Thoracic aorta (tissue), 2 donors: ENCODE measurements around the gene B4GALNT3. TPM values are rescaled to one million over a fixed set of nuclear protein-coding genes. Genes with fewer than 3 reads are reported as not detected.
A peak's percentile ranks its signal among the peaks of the same experiment; 100 is the strongest.
"Not testable (repeated sequence)": the region's sequence is repeated elsewhere in the genome, so short reads cannot be mapped to it uniquely, and the experiment has no call there.

Experiments used
- ATAC-seq: fragments of 150-250 bp; one replicate; pipeline ENCODE4 v1.8.0; 2017; ENCODE audit warnings: low read depth; ENCODE audit not compliant: insufficient number of reproducible peaks, low FRiP score
- DNase-seq: peaks from one replicate; pipeline ENCODE4 v3.0.0-alpha.2; 2020; ENCODE audit warnings: low spot score
- H3K27ac ChIP-seq, 2 donors: fragments of 200-600 bp; sonication (generic); 1 replicate in 1 of 2; 2 replicates in 1 of 2; pipeline ENCODE4 v1.5.1; 2016; ENCODE audit warnings: mild to moderate bottlenecking in 2 of 2, moderate library complexity in 2 of 2
- H3K27me3 ChIP-seq: fragments of 200-600 bp; sonication (generic); replicated peaks from 2 replicates; pipeline ENCODE4 v1.6.0; 2016; ENCODE audit warnings: mild to moderate bottlenecking; ENCODE audit not compliant: insufficient read depth
- H3K36me3 ChIP-seq: fragments of 200-600 bp; sonication (generic); one replicate; pipeline ENCODE4 v1.5.1; 2016
- H3K4me1 ChIP-seq, 2 donors: fragments of 200-600 bp; sonication (generic); 1 replicate in 1 of 2; 2 replicates in 1 of 2; pipeline versions ENCODE4 v1.5.1 to v1.6.0; 2016; ENCODE audit warnings: low read depth in 2 of 2, mild to moderate bottlenecking in 1 of 2; ENCODE audit not compliant: control insufficient read depth in 1 of 2
- H3K4me3 ChIP-seq: fragments of 200-600 bp; sonication (generic); 2 replicates; pipeline ENCODE4 v1.5.1; 2016; ENCODE audit warnings: mild to moderate bottlenecking
- H3K9me3 ChIP-seq: fragments of 200-600 bp; sonication (generic); 2 replicates; pipeline ENCODE4 v1.5.1; 2016
- total RNA-seq, 2 donors: library from RNA; depleted of rRNA; stranded (reverse); fragments of >200 nt; gene quantifications; one replicate each; pipeline versions ENCODE4 v1.1.0 to v1.2.3, GENCODE V29; 2016
- TF ChIP-seq, protein P1 (sequence below): fragments of 200-600 bp; sonication (generic); IDR thresholded peaks from one replicate; pipeline ENCODE4 v1.5.1; 2019; ENCODE audit warnings: antibody characterized with exemption

Gene B4GALNT3
- total RNA-seq, 2 donors from 2014 or later: 16.8 to 22.3 TPM

GRCh38 chr12:576615-577110, 116.9 kb downstream of the B4GALNT3 start:
- TF ChIP-seq, protein P1, sequence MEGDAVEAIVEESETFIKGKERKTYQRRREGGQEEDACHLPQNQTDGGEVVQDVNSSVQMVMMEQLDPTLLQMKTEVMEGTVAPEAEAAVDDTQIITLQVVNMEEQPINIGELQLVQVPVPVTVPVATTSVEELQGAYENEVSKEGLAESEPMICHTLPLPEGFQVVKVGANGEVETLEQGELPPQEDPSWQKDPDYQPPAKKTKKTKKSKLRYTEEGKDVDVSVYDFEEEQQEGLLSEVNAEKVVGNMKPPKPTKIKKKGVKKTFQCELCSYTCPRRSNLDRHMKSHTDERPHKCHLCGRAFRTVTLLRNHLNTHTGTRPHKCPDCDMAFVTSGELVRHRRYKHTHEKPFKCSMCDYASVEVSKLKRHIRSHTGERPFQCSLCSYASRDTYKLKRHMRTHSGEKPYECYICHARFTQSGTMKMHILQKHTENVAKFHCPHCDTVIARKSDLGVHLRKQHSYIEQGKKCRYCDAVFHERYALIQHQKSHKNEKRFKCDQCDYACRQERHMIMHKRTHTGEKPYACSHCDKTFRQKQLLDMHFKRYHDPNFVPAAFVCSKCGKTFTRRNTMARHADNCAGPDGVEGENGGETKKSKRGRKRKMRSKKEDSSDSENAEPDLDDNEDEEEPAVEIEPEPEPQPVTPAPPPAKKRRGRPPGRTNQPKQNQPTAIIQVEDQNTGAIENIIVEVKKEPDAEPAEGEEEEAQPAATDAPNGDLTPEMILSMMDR: no peak
- H3K4me1 ChIP-seq: peaks cover 8 to 28% of the 10 kb centered on the region in 2 donors
- no peaks in the 10 kb centered on the region for H3K9me3 ChIP-seq
- peak overlapping the region; percentile 68 to 75 for H3K27ac ChIP-seq
- ATAC-seq: no peak
- no peak for DNase-seq
- peak overlapping the region; percentile 53 for H3K4me3 ChIP-seq
- no peaks in the 10 kb centered on the region for H3K36me3 ChIP-seq
- H3K27me3 ChIP-seq: no peaks in the 10 kb centered on the region

- not testable (repeated sequence) for DNase-seq, H3K4me3 ChIP-seq, H3K9me3 ChIP-seq, H3K36me3 ChIP-seq, ATAC-seq, H3K27me3 ChIP-seq, H3K27ac ChIP-seq
- peaks cover 4 to 19% of the 10 kb centered on the region in 2 donors for H3K4me1 ChIP-seq
These were observed 118.4 kb downstream of the B4GALNT3 start for GRCh38 chr12:577994-578747.

DNA sequence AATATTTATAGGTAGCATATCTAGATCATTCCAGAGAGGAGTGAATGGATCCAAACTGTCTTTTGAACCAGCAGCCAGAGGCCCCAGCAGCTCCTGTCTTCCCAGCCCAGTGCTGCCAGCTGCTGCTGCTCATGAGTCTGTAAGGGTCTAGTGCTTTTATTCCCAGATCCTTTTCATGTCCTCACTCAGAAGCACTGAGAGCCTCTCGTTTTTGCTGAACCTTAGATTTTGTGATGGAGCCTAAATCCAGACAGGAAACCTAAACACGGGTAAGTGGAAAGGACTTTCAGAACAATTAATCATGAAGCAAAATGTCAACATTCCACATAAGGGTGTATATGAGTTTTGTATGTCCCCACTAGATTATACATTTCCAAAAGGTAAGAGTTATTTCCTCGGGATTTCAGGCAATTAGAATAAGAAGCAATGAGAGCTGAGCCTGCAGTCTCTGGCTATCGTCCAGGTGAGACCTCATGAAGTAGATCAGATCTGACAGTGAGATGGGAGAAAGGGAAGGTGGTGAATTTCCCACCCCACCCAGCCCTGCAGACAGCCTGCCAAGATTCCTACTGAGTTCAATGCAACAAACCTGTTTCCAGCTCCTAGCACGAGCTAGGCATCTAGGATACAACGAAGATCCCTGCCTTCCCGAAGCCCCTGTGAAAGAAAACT, 119.1 kb downstream of the B4GALNT3 start:
- no peaks in the 10 kb centered on the region for H3K27me3 ChIP-seq
- no peak for ATAC-seq
- H3K4me1 ChIP-seq: peaks cover 4 to 19% of the 10 kb centered on the region in 2 donors
- no peaks in the 10 kb centered on the region for H3K9me3 ChIP-seq
- no peak for DNase-seq
- no peak overlapping the region for H3K27ac ChIP-seq
- H3K4me3 ChIP-seq: no peak overlapping the region
- no peaks in the 10 kb centered on the region for H3K36me3 ChIP-seq
- TF ChIP-seq, protein P1: no peak

DNA sequence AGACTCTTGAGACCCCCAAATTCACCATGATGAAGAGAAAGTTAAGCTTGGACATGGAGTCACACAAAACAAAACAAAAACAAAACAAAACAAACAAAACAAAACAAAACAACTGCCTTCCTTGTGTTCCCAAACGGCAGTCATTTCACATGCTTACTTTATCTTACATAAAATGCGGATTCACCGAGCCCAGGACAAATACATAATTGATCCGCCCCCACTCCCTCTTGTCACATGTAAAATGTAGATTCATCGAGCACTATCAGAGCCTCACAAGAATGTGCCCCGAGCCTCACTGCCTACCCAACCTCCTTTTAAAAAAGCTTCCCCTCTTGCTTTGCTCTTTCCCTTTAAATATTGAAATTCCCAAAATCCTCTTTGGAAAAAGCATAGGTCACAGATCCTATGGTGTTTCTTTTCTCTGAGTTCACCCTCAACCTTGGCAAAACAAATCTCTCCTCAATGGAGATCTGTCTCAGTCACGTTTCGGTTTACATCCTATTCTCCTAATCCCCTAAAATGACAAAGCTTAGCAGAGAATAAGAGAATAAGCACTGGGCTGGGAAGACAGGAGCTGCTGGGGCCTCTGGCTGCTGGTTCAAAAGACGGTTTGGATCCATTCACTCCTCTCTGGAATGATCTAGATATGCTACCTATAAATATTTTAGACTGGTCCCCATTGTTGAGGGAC, 119.8 kb downstream of the B4GALNT3 start:
- ATAC-seq (no peak), DNase-seq (no peak)
- Histone ChIP-seq H3K27ac (no peak overlapping the region), H3K4me1 (peaks cover 4 to 19% of the 10 kb centered on the region in 2 donors), H3K27me3 (no peaks in the 10 kb centered on the region), H3K9me3 (no peaks in the 10 kb centered on the region), H3K36me3 (no peaks in the 10 kb centered on the region), H3K4me3 (no peak overlapping the region)
- TF ChIP-seq, protein P1: no peak

DNA sequence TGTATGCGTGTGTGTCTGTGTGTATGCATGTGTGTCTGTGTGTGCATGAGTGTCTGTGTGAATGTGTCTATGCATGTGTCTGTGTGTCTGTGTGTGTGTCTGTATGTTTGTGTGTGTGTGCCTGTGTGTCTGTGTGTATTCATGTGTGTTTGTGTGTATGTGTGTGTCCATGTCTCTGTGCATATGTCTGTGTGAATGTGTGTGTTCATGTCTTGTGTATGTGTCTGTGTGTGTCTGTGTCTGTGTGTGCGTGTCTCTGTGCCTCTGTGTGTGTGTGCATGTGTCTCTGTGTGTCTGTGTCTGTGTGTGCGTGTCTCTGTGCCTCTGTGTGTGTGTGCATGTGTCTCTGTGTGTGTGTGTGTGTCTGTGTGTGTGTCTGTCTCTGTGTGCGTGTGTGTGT, 121.1 kb downstream of the B4GALNT3 start:
- ATAC-seq (no peak), DNase-seq (no peak)
- H3K36me3 ChIP-seq: no peaks in the 10 kb centered on the region
- H3K9me3 ChIP-seq: no peaks in the 10 kb centered on the region
- H3K4me1 ChIP-seq: peaks cover 4 to 10% of the 10 kb centered on the region in 2 donors
- H3K4me3 ChIP-seq: no peak overlapping the region
- H3K27ac ChIP-seq: no peak overlapping the region
- no peaks in the 10 kb centered on the region for H3K27me3 ChIP-seq
- TF ChIP-seq, protein P1: no peak
